ENCODE data around the gene FAM114A2. TPM values are rescaled to one million over a fixed set of nuclear protein-coding genes. Genes with fewer than 3 reads are reported as not detected.

The FAM114A2 gene
- total RNA-seq, 1 donor from 2014 or later: 29.7 TPM

DNA sequence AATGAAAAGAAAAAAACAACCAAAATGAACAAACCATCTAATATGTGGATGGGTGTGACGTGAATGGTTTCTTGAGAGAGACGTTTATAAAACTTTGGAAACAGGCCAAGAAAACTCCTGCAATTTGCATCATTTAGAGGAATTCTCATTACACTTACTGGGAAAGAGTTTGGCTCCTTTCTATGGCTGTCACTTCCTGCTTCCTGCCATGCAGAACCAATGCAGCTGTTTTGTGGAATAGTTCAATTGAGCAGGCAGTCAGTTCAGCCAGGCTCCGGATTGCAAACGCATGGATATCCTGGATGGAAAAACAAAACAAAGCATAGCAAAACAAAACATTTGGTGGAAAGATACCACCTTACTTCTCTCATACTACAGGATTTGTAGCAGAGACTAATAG lies 36.6 kb downstream of the FAM114A2 start:
- H3K27me3 Mint-ChIP-seq (ENCODE audit: low read depth, unreplicated experiment): no peaks in the 10 kb centered on the region
- Histone ChIP-seq H3K9me3 (ENCODE audit: insufficient read depth, low read depth, low read length) (no peaks in the 10 kb centered on the region), H3K79me2 (ENCODE audit: insufficient read depth, low read length) (no peaks in the 10 kb centered on the region), H3K9ac (ENCODE audit: low read length) (no peak overlapping the region), H2AFZ (ENCODE audit: low read depth, low read length) (no peak overlapping the region), H3K4me2 (ENCODE audit: low read length) (no peak overlapping the region), H4K20me1 (ENCODE audit: insufficient read depth, low read length) (no peaks in the 10 kb centered on the region), H3K4me3 (ENCODE audit: insufficient read depth, low read depth, low read length) (no peak overlapping the region), H3K36me3 (ENCODE audit: insufficient read depth, low read length) (peaks cover 4% of the 10 kb centered on the region), H3K27me3 (ENCODE audit: insufficient read depth, low read length) (no peaks in the 10 kb centered on the region), H3K4me1 (ENCODE audit: insufficient read depth, low read length) (no peaks in the 10 kb centered on the region), H3K27ac (ENCODE audit: low read depth, low read length) (no peak overlapping the region)
- DNase-seq (ENCODE audit: low read depth): peak; percentile 31
- H3K9me3 Mint-ChIP-seq (ENCODE audit: unreplicated experiment): no peaks in the 10 kb centered on the region
- TF ChIP-seq, protein P1, sequence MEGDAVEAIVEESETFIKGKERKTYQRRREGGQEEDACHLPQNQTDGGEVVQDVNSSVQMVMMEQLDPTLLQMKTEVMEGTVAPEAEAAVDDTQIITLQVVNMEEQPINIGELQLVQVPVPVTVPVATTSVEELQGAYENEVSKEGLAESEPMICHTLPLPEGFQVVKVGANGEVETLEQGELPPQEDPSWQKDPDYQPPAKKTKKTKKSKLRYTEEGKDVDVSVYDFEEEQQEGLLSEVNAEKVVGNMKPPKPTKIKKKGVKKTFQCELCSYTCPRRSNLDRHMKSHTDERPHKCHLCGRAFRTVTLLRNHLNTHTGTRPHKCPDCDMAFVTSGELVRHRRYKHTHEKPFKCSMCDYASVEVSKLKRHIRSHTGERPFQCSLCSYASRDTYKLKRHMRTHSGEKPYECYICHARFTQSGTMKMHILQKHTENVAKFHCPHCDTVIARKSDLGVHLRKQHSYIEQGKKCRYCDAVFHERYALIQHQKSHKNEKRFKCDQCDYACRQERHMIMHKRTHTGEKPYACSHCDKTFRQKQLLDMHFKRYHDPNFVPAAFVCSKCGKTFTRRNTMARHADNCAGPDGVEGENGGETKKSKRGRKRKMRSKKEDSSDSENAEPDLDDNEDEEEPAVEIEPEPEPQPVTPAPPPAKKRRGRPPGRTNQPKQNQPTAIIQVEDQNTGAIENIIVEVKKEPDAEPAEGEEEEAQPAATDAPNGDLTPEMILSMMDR (IDR thresholded peaks at IDR 0.05; ENCODE audit: insufficient read depth, low read depth, low read length): no peak
- TF ChIP-seq EZH2 (IDR thresholded peaks at IDR 0.05; ENCODE audit: insufficient read depth, low read length): no peak
- no peak for FAIRE-seq
- H3K27ac Mint-ChIP-seq (ENCODE audit: unreplicated experiment): no peak overlapping the region
- H3K4me1 Mint-ChIP-seq (ENCODE audit: low read depth, unreplicated experiment): no peaks in the 10 kb centered on the region
- peaks cover 10% of the 10 kb centered on the region for H3K36me3 Mint-ChIP-seq (ENCODE audit: low read depth, unreplicated experiment)
- H3K4me3 Mint-ChIP-seq (ENCODE audit: unreplicated experiment): no peak overlapping the region

DNA sequence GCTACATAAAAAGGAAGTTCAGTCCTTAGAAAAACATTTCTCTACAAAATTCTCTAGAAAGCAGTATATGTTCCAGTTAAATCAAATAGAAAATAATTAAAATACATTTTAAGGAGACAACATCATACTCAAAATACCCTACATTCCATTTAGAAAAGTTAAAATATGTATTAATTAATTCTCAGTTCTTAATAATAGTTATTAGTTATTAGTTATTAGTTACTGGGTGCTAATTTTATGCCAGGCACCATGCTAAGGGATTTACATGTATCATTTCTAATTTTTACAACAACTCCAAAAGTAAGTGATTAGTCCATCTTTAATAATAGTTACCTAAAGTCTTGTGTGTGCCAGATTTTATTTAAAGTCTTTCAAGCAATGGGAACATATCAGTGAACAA lies 38.0 kb downstream of the FAM114A2 start:
- FAIRE-seq (no peak), DNase-seq (ENCODE audit: low read depth) (no peak)
- Histone ChIP-seq H2AFZ (ENCODE audit: low read depth, low read length) (no peak overlapping the region), H3K27me3 (ENCODE audit: insufficient read depth, low read length) (no peaks in the 10 kb centered on the region), H3K4me2 (ENCODE audit: low read length) (no peak overlapping the region), H3K27ac (ENCODE audit: low read depth, low read length) (no peak overlapping the region), H4K20me1 (ENCODE audit: insufficient read depth, low read length) (no peaks in the 10 kb centered on the region), H3K4me1 (ENCODE audit: insufficient read depth, low read length) (no peaks in the 10 kb centered on the region), H3K4me3 (ENCODE audit: insufficient read depth, low read depth, low read length) (no peak overlapping the region), H3K9me3 (ENCODE audit: insufficient read depth, low read depth, low read length) (no peaks in the 10 kb centered on the region), H3K36me3 (ENCODE audit: insufficient read depth, low read length) (peaks cover 4% of the 10 kb centered on the region), H3K9ac (ENCODE audit: low read length) (no peak overlapping the region), H3K79me2 (ENCODE audit: insufficient read depth, low read length) (no peaks in the 10 kb centered on the region)
- Mint-ChIP-seq H3K4me1 (ENCODE audit: low read depth, unreplicated experiment) (no peaks in the 10 kb centered on the region), H3K36me3 (ENCODE audit: low read depth, unreplicated experiment) (peaks cover 10% of the 10 kb centered on the region), H3K27me3 (ENCODE audit: low read depth, unreplicated experiment) (no peaks in the 10 kb centered on the region), H3K9me3 (ENCODE audit: unreplicated experiment) (no peaks in the 10 kb centered on the region), H3K27ac (ENCODE audit: unreplicated experiment) (no peak overlapping the region), H3K4me3 (ENCODE audit: unreplicated experiment) (no peak overlapping the region)
- TF ChIP-seq, protein P1 (IDR thresholded peaks at IDR 0.05; ENCODE audit: insufficient read depth, low read depth, low read length): no peak
- TF ChIP-seq EZH2 (IDR thresholded peaks at IDR 0.05; ENCODE audit: insufficient read depth, low read length): no peak

DNA sequence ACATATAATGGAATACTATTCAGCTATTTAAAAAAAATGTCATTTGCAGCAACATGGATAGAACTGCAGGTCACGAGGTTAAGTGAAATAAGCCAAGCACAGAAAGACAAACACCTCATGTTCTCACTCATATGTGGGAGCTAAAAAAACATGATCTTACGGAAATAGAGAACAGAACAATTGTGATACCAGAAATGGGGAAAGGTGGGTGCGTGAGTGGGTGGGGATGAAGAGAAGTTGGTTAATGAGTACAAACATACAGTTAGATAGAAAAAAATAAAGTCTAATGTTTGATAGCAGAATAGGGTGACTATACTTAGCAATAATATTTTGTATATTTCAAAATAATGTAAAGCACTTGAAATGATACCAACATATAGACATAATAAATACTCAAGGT lies 38.7 kb downstream of the FAM114A2 start:
- Mint-ChIP-seq H3K36me3 (ENCODE audit: low read depth, unreplicated experiment) (peaks cover 10% of the 10 kb centered on the region), H3K27ac (ENCODE audit: unreplicated experiment) (no peak overlapping the region), H3K4me3 (ENCODE audit: unreplicated experiment) (no peak overlapping the region), H3K9me3 (ENCODE audit: unreplicated experiment) (no peaks in the 10 kb centered on the region), H3K4me1 (ENCODE audit: low read depth, unreplicated experiment) (no peaks in the 10 kb centered on the region), H3K27me3 (ENCODE audit: low read depth, unreplicated experiment) (no peaks in the 10 kb centered on the region)
- no peak overlapping the region for H3K4me2 ChIP-seq (ENCODE audit: low read length)
- DNase-seq (ENCODE audit: low read depth): no peak
- H3K4me3 ChIP-seq (ENCODE audit: insufficient read depth, low read depth, low read length): no peak overlapping the region
- H3K79me2 ChIP-seq (ENCODE audit: insufficient read depth, low read length): no peaks in the 10 kb centered on the region
- H3K36me3 ChIP-seq (ENCODE audit: insufficient read depth, low read length): peaks cover 4% of the 10 kb centered on the region
- no peaks in the 10 kb centered on the region for H3K4me1 ChIP-seq (ENCODE audit: insufficient read depth, low read length)
- H3K27me3 ChIP-seq (ENCODE audit: insufficient read depth, low read length): no peaks in the 10 kb centered on the region
- TF ChIP-seq EZH2 (IDR thresholded peaks at IDR 0.05; ENCODE audit: insufficient read depth, low read length): no peak
- TF ChIP-seq, protein P1 (IDR thresholded peaks at IDR 0.05; ENCODE audit: insufficient read depth, low read depth, low read length): no peak
- H4K20me1 ChIP-seq (ENCODE audit: insufficient read depth, low read length): no peaks in the 10 kb centered on the region
- FAIRE-seq: no peak
- H3K9ac ChIP-seq (ENCODE audit: low read length): no peak overlapping the region
- no peaks in the 10 kb centered on the region for H3K9me3 ChIP-seq (ENCODE audit: insufficient read depth, low read depth, low read length)
- no peak overlapping the region for H2AFZ ChIP-seq (ENCODE audit: low read depth, low read length)
- no peak overlapping the region for H3K27ac ChIP-seq (ENCODE audit: low read depth, low read length)
